ENCODE data around the gene RASD2. TPM values are rescaled to one million over a fixed set of nuclear protein-coding genes. Genes with fewer than 3 reads are reported as not detected.

The RASD2 gene
- total and polyA plus RNA-seq, 2 donors from 2014 or later, result 1.1 to 3.4 TPM

DNA sequence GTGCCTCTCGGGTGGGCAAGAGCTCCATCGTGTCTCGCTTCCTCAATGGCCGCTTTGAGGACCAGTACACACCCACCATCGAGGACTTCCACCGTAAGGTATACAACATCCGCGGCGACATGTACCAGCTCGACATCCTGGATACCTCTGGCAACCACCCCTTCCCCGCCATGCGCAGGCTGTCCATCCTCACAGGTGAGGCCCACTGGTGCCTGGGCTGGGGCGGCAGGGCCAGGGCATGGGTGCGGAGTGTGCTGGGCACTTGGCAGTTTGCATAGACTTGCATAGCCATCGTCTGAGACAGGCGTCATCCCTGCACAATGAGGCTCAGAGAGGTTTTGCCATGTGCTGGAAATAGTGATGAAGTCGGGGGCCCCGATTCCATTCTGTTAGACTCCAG lies 6.3 kb downstream of the RASD2 start:
- intact Hi-C loops (cut with DNase I), result no loop called here
- TF ChIP-seq, protein P1, sequence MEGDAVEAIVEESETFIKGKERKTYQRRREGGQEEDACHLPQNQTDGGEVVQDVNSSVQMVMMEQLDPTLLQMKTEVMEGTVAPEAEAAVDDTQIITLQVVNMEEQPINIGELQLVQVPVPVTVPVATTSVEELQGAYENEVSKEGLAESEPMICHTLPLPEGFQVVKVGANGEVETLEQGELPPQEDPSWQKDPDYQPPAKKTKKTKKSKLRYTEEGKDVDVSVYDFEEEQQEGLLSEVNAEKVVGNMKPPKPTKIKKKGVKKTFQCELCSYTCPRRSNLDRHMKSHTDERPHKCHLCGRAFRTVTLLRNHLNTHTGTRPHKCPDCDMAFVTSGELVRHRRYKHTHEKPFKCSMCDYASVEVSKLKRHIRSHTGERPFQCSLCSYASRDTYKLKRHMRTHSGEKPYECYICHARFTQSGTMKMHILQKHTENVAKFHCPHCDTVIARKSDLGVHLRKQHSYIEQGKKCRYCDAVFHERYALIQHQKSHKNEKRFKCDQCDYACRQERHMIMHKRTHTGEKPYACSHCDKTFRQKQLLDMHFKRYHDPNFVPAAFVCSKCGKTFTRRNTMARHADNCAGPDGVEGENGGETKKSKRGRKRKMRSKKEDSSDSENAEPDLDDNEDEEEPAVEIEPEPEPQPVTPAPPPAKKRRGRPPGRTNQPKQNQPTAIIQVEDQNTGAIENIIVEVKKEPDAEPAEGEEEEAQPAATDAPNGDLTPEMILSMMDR (IDR thresholded peaks at IDR 0.05; ENCODE audit: borderline replicate concordance, extremely low read depth, insufficient read depth), result no peak
- no peak overlapping the region for H3K4me3 ChIP-seq (ENCODE audit: low read length in 3 of 3)
- no peak overlapping the region for H3K9ac ChIP-seq (ENCODE audit: low read length in 3 of 3)
- no peak overlapping the region for H3K27ac ChIP-seq (ENCODE audit: low read depth in 2 of 2, low read length in 2 of 2)
- H3K9me3 ChIP-seq (ENCODE audit: control insufficient read depth in 2 of 3, insufficient read depth in 1 of 3, low read length in 3 of 3), result no peaks in the 10 kb centered on the region
- FAIRE-seq (no peak), DNase-seq (no peak)
- no peaks in the 10 kb centered on the region for H3K4me1 ChIP-seq (ENCODE audit: control insufficient read depth in 2 of 3, insufficient read depth in 2 of 3, low read depth in 1 of 3, low read length in 3 of 3)
- H3K36me3 ChIP-seq (ENCODE audit: control insufficient read depth in 2 of 3, insufficient read depth in 3 of 3, low read length in 3 of 3), result no peaks in the 10 kb centered on the region
- H3K27me3 ChIP-seq (ENCODE audit: control insufficient read depth, insufficient read depth, low read length), result no peaks in the 10 kb centered on the region

DNA sequence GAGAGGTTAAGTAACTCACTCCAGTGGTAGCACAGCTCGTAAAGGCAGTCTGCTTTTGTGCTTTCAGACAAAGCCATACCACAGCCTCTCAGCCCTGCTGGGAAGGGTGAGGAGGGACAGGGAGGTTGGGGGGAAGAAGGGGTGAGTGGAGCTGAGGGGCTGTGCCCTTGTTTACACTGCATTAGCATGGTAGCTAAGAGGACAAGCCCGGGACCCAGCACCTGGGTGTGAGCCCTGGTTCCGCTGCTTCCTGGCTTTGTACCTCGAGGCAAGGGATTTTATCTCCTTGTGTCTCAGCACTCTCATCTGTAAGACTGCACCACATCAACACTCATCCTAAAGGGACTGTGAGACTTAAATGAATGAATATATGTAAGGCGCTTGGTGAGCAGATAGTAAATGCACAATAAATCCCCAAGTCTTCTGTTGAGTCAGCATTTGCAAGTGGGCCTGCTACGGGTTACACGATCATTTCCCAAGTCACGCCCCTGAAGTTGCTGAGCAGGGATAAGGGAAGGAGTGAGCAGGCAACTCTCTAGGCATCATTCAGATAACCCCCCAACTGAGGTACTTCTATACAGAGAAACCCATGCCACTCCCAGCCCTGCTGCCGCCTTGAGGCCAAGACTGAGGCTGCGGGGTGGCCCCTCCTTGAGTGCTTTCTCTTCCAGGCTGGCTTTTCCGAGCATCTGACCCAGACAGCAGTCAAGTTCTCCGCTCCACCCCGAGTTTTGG lies 7.5 kb downstream of the RASD2 start:
- no peak for DNase-seq
- no peak overlapping the region for H3K9ac ChIP-seq (ENCODE audit: low read length in 3 of 3)
- no peaks in the 10 kb centered on the region for H3K4me1 ChIP-seq (ENCODE audit: control insufficient read depth in 2 of 3, insufficient read depth in 2 of 3, low read depth in 1 of 3, low read length in 3 of 3)
- no peaks in the 10 kb centered on the region for H3K27me3 ChIP-seq (ENCODE audit: control insufficient read depth, insufficient read depth, low read length)
- no peak for FAIRE-seq
- no peak overlapping the region for H3K27ac ChIP-seq (ENCODE audit: low read depth in 2 of 2, low read length in 2 of 2)
- H3K36me3 ChIP-seq (ENCODE audit: control insufficient read depth in 2 of 3, insufficient read depth in 3 of 3, low read length in 3 of 3), result no peaks in the 10 kb centered on the region
- TF ChIP-seq, protein P1 (IDR thresholded peaks at IDR 0.05; ENCODE audit: borderline replicate concordance, extremely low read depth, insufficient read depth), result no peak
- no peaks in the 10 kb centered on the region for H3K9me3 ChIP-seq (ENCODE audit: control insufficient read depth in 2 of 3, insufficient read depth in 1 of 3, low read length in 3 of 3)
- H3K4me3 ChIP-seq (ENCODE audit: low read length in 3 of 3), result no peak overlapping the region
- intact Hi-C loops (cut with DNase I), result no loop called here

DNA sequence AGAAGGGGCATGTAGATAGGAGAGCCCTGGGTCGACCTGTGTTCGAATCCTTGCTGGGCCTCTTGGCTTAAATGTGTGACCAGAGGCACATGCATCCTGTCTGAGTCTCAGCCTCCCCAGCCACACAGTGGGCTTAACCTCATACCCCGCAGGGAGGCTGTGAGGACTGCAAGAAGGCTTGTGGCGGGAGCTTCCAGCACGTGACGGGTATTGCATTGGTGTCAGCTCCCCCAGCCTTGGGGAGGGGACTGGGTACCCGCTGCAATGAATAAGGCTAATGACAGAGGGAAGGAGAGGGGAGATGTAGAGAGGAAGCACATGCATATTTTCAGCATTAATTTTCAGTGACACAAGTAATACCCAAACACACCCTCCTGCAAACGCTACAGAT lies 8.1 kb downstream of the RASD2 start:
- H3K4me1 ChIP-seq (ENCODE audit: control insufficient read depth in 2 of 3, insufficient read depth in 2 of 3, low read depth in 1 of 3, low read length in 3 of 3), result no peaks in the 10 kb centered on the region
- FAIRE-seq (no peak), DNase-seq (no peak)
- no peak overlapping the region for H3K27ac ChIP-seq (ENCODE audit: low read depth in 2 of 2, low read length in 2 of 2)
- intact Hi-C loops (cut with DNase I), result no loop called here
- no peaks in the 10 kb centered on the region for H3K36me3 ChIP-seq (ENCODE audit: control insufficient read depth in 2 of 3, insufficient read depth in 3 of 3, low read length in 3 of 3)
- no peaks in the 10 kb centered on the region for H3K27me3 ChIP-seq (ENCODE audit: control insufficient read depth, insufficient read depth, low read length)
- no peak overlapping the region for H3K4me3 ChIP-seq (ENCODE audit: low read length in 3 of 3)
- H3K9me3 ChIP-seq (ENCODE audit: control insufficient read depth in 2 of 3, insufficient read depth in 1 of 3, low read length in 3 of 3), result no peaks in the 10 kb centered on the region
- H3K9ac ChIP-seq (ENCODE audit: low read length in 3 of 3), result no peak overlapping the region
- TF ChIP-seq, protein P1 (IDR thresholded peaks at IDR 0.05; ENCODE audit: borderline replicate concordance, extremely low read depth, insufficient read depth), result no peak

DNA sequence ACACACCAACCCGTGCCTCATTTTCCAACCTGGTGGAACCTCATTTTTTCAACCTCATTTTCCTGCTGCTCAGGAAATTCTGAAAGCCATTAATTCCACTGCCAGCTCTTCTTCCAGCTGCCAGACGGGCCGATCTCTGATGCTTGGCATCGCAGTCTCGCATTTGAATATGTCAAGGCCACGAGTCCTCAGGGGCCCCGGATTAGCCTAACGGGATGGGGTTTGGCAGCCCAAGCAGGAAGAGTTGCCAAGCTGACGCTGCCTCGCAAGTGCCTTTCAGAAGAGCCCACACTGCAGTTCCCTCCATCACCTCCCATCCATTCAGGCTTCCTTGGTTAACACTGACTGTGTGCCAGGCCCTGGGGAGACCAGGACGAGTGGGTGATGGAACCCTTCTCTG lies 8.7 kb downstream of the RASD2 start:
- Histone ChIP-seq H3K27me3 (ENCODE audit: control insufficient read depth, insufficient read depth, low read length) (no peaks in the 10 kb centered on the region), H3K36me3 (ENCODE audit: control insufficient read depth in 2 of 3, insufficient read depth in 3 of 3, low read length in 3 of 3) (no peaks in the 10 kb centered on the region), H3K4me1 (ENCODE audit: control insufficient read depth in 2 of 3, insufficient read depth in 2 of 3, low read depth in 1 of 3, low read length in 3 of 3) (no peaks in the 10 kb centered on the region), H3K4me3 (ENCODE audit: low read length in 3 of 3) (no peak overlapping the region), H3K9ac (ENCODE audit: low read length in 3 of 3) (no peak overlapping the region), H3K9me3 (ENCODE audit: control insufficient read depth in 2 of 3, insufficient read depth in 1 of 3, low read length in 3 of 3) (no peaks in the 10 kb centered on the region), H3K27ac (ENCODE audit: low read depth in 2 of 2, low read length in 2 of 2) (no peak overlapping the region)
- TF ChIP-seq, protein P1 (IDR thresholded peaks at IDR 0.05; ENCODE audit: borderline replicate concordance, extremely low read depth, insufficient read depth), result no peak
- DNase-seq (no peak), FAIRE-seq (no peak)
- intact Hi-C loops (cut with DNase I), result no loop called here

Measured in kidney (tissue), 14 donors.